ENCODE results near the gene MYEF2. TPM values are rescaled to one million over a fixed set of nuclear protein-coding genes. Genes with fewer than 3 reads are reported as not detected.

MYEF2 gene
- total and polyA plus RNA-seq, 2 of the 8 experiments (the other 6 are each of a cell fraction or from before 2014, with no cell fraction given), result 18.9 to 79.2 TPM

DNA sequence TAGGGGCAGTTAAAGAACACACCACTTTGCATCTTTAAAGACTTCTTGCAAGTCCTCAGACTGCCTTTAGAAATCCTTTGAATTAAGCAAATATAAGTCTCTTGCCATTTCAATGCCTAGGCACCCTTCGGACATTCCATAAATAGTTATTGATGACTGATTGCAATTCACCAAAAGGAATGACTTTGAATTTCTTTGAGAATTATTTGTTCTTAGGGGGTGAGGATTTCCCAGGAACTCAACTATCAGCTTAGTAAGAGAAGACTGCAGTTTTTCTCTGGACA is 495 bp upstream of the MYEF2 start (continued):
- TF ChIP-seq, protein P1, sequence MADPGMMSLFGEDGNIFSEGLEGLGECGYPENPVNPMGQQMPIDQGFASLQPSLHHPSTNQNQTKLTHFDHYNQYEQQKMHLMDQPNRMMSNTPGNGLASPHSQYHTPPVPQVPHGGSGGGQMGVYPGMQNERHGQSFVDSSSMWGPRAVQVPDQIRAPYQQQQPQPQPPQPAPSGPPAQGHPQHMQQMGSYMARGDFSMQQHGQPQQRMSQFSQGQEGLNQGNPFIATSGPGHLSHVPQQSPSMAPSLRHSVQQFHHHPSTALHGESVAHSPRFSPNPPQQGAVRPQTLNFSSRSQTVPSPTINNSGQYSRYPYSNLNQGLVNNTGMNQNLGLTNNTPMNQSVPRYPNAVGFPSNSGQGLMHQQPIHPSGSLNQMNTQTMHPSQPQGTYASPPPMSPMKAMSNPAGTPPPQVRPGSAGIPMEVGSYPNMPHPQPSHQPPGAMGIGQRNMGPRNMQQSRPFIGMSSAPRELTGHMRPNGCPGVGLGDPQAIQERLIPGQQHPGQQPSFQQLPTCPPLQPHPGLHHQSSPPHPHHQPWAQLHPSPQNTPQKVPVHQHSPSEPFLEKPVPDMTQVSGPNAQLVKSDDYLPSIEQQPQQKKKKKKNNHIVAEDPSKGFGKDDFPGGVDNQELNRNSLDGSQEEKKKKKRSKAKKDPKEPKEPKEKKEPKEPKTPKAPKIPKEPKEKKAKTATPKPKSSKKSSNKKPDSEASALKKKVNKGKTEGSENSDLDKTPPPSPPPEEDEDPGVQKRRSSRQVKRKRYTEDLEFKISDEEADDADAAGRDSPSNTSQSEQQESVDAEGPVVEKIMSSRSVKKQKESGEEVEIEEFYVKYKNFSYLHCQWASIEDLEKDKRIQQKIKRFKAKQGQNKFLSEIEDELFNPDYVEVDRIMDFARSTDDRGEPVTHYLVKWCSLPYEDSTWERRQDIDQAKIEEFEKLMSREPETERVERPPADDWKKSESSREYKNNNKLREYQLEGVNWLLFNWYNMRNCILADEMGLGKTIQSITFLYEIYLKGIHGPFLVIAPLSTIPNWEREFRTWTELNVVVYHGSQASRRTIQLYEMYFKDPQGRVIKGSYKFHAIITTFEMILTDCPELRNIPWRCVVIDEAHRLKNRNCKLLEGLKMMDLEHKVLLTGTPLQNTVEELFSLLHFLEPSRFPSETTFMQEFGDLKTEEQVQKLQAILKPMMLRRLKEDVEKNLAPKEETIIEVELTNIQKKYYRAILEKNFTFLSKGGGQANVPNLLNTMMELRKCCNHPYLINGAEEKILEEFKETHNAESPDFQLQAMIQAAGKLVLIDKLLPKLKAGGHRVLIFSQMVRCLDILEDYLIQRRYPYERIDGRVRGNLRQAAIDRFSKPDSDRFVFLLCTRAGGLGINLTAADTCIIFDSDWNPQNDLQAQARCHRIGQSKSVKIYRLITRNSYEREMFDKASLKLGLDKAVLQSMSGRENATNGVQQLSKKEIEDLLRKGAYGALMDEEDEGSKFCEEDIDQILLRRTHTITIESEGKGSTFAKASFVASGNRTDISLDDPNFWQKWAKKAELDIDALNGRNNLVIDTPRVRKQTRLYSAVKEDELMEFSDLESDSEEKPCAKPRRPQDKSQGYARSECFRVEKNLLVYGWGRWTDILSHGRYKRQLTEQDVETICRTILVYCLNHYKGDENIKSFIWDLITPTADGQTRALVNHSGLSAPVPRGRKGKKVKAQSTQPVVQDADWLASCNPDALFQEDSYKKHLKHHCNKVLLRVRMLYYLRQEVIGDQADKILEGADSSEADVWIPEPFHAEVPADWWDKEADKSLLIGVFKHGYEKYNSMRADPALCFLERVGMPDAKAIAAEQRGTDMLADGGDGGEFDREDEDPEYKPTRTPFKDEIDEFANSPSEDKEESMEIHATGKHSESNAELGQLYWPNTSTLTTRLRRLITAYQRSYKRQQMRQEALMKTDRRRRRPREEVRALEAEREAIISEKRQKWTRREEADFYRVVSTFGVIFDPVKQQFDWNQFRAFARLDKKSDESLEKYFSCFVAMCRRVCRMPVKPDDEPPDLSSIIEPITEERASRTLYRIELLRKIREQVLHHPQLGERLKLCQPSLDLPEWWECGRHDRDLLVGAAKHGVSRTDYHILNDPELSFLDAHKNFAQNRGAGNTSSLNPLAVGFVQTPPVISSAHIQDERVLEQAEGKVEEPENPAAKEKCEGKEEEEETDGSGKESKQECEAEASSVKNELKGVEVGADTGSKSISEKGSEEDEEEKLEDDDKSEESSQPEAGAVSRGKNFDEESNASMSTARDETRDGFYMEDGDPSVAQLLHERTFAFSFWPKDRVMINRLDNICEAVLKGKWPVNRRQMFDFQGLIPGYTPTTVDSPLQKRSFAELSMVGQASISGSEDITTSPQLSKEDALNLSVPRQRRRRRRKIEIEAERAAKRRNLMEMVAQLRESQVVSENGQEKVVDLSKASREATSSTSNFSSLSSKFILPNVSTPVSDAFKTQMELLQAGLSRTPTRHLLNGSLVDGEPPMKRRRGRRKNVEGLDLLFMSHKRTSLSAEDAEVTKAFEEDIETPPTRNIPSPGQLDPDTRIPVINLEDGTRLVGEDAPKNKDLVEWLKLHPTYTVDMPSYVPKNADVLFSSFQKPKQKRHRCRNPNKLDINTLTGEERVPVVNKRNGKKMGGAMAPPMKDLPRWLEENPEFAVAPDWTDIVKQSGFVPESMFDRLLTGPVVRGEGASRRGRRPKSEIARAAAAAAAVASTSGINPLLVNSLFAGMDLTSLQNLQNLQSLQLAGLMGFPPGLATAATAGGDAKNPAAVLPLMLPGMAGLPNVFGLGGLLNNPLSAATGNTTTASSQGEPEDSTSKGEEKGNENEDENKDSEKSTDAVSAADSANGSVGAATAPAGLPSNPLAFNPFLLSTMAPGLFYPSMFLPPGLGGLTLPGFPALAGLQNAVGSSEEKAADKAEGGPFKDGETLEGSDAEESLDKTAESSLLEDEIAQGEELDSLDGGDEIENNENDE (IDR thresholded peaks at IDR 0.05; ENCODE audit: insufficient replicate concordance, low read length), result no peak
- TF ChIP-seq TAF1 (IDR thresholded peaks at IDR 0.05; ENCODE audit: low read depth, low read length) (no peak), SIN3A (conservative IDR thresholded peaks at IDR 0.05 in 1 of 2, IDR thresholded peaks at IDR 0.05 in 1 of 2; ENCODE audit: low read depth in 1 of 2, low read length in 2 of 2) (no peak), JUN (IDR thresholded peaks at IDR 0.05; ENCODE audit: low read depth, low read length) (no peak), CBX5 (IDR thresholded peaks at IDR 0.05; ENCODE audit: low read depth, low read length) (no peak), KDM1A (IDR thresholded peaks at IDR 0.05; ENCODE audit: borderline replicate concordance, low read length) (no peak)
- TF ChIP-seq, protein P2, sequence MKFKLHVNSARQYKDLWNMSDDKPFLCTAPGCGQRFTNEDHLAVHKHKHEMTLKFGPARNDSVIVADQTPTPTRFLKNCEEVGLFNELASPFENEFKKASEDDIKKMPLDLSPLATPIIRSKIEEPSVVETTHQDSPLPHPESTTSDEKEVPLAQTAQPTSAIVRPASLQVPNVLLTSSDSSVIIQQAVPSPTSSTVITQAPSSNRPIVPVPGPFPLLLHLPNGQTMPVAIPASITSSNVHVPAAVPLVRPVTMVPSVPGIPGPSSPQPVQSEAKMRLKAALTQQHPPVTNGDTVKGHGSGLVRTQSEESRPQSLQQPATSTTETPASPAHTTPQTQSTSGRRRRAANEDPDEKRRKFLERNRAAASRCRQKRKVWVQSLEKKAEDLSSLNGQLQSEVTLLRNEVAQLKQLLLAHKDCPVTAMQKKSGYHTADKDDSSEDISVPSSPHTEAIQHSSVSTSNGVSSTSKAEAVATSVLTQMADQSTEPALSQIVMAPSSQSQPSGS (IDR thresholded peaks at IDR 0.05; ENCODE audit: low read length), result no peak
